Testis (tissue), 3 donors: Measurements from ENCODE around the gene CRK. TPM values are rescaled to one million over a fixed set of nuclear protein-coding genes. Genes with fewer than 3 reads are reported as not detected.
A peak's percentile ranks its signal among the peaks of the same experiment; 100 is the strongest.

Experiments used
- DNase-seq: peaks from one replicate; pipeline ENCODE4 v3.0.0-alpha.2; 2019
- H3K27ac ChIP-seq, 2 donors: fragments of 200-600 bp; sonication (generic); one replicate each; pipeline ENCODE4 v1.5.1; 2019
- H3K27me3 ChIP-seq: fragments of 200-600 bp; sonication (generic); one replicate; pipeline ENCODE4 v1.5.1; 2019
- H3K36me3 ChIP-seq: fragments of 200-600 bp; sonication (generic); one replicate; pipeline ENCODE4 v1.5.1; 2017; ENCODE audit warnings: low read depth; ENCODE audit errors: missing control alignments
- H3K4me1 ChIP-seq: fragments of 200-600 bp; sonication (generic); one replicate; pipeline ENCODE4 v1.5.1; 2019
- H3K4me3 ChIP-seq, 2 donors: fragments of 200-600 bp; sonication (generic); one replicate each; pipeline ENCODE4 v1.5.1; 2017 to 2019
- H3K9me3 ChIP-seq: fragments of 200-600 bp; sonication (generic); one replicate; pipeline ENCODE4 v1.5.1; 2017
- POLR2A ChIP-seq: fragments of 450-650 bp; IDR thresholded peaks from one replicate; pipeline ENCODE4 v1.6.1; 2017; ENCODE audit warnings: antibody characterized with exemption, mild to moderate bottlenecking, moderate library complexity
- WGBS, 2 donors: methylation state at CpG; one replicate each; pipeline ENCODE4 v1.1.5; 2018; 5-methylcytosine and 5-hydroxymethylcytosine counted together
- intact Hi-C: fragments of 100-400 bp; cut with DNase I; formaldehyde crosslinking; loops from one replicate; pipeline ENCODE4 v1.15.1; 2023; ENCODE audit warnings: low total_unique reads
- polyA plus RNA-seq: library from polyadenylated mRNA; stranded (reverse); fragments of 350-450 nt; fragmentation: Illumina TruSeq; extraction: RNeasy Lipid Tissue Mini Kit (QIAGEN cat#74804); gene quantifications from one replicate; pipeline ENCODE4 v1.2.3, GENCODE V29; 2014; ENCODE audit warnings: low read depth, low replicate concordance; ENCODE audit not compliant: insufficient read depth
- total RNA-seq, 2 donors: library from RNA; depleted of rRNA; stranded (reverse); fragments of >200 nt; gene quantifications; one replicate each; pipeline ENCODE4 v1.2.3, GENCODE V29; 2016
- TF ChIP-seq, protein P1 (sequence below), 3 experiments: fragments of 450-650 bp in 2 of 3; fragments of 200-600 bp in 1 of 3; sonication (generic) in 1 of 3; IDR thresholded peaks; one replicate each; pipeline ENCODE4 v1.5.1; 2016 to 2019; ENCODE audit warnings: antibody characterized with exemption in 3 of 3, mild to moderate bottlenecking in 2 of 3, moderate library complexity in 1 of 3

The CRK gene
- total and polyA plus RNA-seq, 3 donors from 2014 or later, result 45.7 to 79.1 (median 68.4) TPM

DNA sequence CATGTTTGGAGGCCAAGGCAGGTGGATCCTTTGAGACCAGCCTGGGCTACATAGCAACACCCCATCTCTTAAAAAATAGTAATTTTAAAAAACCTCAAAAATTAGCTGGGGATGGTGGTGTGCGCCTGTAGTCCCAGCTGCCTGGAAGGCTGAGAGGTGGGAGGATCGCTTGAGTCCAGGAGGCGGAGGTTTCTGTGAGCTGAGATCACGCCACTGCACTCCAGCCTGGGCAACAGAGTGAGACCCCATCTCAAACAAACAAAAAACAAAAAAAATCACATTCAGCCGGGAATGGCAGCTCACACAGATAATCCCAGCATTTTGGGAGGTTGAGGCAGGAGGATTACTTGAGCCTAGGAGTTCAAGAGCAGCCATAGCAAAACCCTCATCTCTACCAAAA, 39.6 kb downstream of the CRK start:
- Histone ChIP-seq H3K4me1 (peaks cover 4% of the 10 kb centered on the region), H3K9me3 (no peaks in the 10 kb centered on the region), H3K27ac (no peak overlapping the region), H3K27me3 (no peaks in the 10 kb centered on the region), H3K36me3 (no peaks in the 10 kb centered on the region), H3K4me3 (no peak overlapping the region)
- WGBS, 2 donors, result 97 to 98% methylated on average over 5 of the region's 5 CpGs
- no peak for TF ChIP-seq POLR2A
- TF ChIP-seq, protein P1, sequence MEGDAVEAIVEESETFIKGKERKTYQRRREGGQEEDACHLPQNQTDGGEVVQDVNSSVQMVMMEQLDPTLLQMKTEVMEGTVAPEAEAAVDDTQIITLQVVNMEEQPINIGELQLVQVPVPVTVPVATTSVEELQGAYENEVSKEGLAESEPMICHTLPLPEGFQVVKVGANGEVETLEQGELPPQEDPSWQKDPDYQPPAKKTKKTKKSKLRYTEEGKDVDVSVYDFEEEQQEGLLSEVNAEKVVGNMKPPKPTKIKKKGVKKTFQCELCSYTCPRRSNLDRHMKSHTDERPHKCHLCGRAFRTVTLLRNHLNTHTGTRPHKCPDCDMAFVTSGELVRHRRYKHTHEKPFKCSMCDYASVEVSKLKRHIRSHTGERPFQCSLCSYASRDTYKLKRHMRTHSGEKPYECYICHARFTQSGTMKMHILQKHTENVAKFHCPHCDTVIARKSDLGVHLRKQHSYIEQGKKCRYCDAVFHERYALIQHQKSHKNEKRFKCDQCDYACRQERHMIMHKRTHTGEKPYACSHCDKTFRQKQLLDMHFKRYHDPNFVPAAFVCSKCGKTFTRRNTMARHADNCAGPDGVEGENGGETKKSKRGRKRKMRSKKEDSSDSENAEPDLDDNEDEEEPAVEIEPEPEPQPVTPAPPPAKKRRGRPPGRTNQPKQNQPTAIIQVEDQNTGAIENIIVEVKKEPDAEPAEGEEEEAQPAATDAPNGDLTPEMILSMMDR (IDR thresholded peaks at IDR 0.05), result no peak
- no peak for DNase-seq
- intact Hi-C loops, result no loop called here

DNA sequence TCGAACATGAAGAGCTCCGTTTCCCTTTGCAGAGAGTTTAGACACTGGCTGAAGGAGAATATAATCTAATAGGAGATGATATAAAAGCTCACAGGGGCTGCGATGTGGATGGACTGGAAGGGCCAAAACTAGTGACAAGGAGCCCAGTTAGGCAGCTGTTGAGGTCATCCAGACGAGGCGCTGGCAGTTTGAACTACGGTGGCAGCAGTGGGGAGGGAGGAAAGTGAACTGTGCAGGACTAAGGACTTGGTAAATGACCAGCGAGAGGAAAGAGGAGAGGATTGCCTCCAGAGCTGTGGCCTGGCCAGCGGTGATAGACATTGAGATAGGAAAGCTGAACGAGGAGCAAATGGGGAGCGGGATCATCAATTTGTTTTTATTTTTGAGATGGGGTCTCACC, 41.4 kb downstream of the CRK start:
- TF ChIP-seq, protein P1 (IDR thresholded peaks at IDR 0.05), result no peak
- no peak for TF ChIP-seq POLR2A
- H3K27me3 ChIP-seq, result no peaks in the 10 kb centered on the region
- H3K36me3 ChIP-seq, result no peaks in the 10 kb centered on the region
- DNase-seq, result no peak
- H3K4me3 ChIP-seq, result no peak overlapping the region
- 84 to 86% methylated on average over 10 of the region's 10 CpGs for WGBS, 2 donors
- peaks cover 4% of the 10 kb centered on the region for H3K4me1 ChIP-seq
- H3K27ac ChIP-seq, result no peak overlapping the region
- H3K9me3 ChIP-seq, result no peaks in the 10 kb centered on the region
- intact Hi-C loops, result no loop called here

DNA sequence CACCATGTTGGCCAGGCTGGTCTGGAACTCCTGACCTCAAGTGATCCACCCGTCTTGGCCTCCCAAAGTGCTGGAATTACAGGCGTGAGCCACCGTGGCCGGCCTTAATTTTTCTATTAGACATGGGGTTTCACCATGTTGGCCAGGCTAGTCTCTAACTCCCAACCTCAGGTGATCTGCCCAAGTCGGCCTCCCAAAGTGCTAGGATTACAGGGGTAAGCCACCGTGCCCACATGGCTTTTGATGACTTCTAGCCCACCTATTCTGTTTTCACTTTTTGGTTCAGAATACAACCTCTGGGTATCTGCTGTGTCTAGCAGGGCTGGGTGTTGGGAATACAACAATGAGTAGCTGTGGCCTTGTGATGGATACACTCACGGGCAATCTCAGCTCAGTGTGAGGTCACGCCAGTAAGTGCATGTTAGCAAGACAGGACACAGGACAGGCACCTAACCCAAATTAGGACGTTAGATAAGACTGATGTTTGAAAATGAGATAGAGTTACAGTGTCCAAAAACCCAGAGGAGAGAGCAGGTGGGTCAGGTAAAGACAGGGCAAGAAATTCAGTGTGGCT, 41.9 kb downstream of the CRK start:
- Histone ChIP-seq H3K27ac (no peak overlapping the region), H3K4me3 (no peak overlapping the region), H3K4me1 (peaks cover 4% of the 10 kb centered on the region), H3K27me3 (no peaks in the 10 kb centered on the region), H3K36me3 (no peaks in the 10 kb centered on the region), H3K9me3 (no peaks in the 10 kb centered on the region)
- TF ChIP-seq POLR2A, result no peak
- TF ChIP-seq, protein P1 (IDR thresholded peaks at IDR 0.05), result no peak
- DNase-seq, result no peak
- intact Hi-C loops, result no loop called here
- WGBS, 2 donors, result 78 to 86% methylated on average over 9 of the region's 9 CpGs

DNA sequence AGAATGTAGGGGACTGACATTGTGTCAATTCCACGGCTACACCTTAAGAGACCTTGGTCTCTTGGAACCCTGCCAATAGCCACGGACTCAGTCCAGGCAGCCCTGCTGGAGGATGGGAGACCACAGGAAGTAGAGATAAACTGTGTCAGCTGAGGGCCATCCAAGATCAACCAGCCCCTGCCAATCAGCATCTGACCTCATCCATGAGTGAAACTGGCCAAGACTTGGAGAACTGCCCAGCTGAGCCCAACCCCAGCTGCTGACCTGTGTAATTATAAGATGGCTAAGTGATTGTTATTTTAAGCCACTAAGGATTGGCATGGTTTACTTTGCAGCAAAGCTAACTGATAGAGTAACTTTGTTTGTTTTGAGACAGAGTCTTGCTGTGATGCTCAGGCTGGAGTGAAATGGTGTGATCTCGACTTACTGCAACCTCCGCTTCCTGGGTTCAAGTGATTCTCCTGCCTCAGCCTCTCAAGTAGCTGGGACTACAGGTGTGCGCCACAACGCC, 42.7 kb downstream of the CRK start:
- intact Hi-C loops, result no loop called here
- H3K27me3 ChIP-seq, result no peaks in the 10 kb centered on the region
- H3K4me3 ChIP-seq, result no peak overlapping the region
- no peaks in the 10 kb centered on the region for H3K36me3 ChIP-seq
- DNase-seq, result peak; percentile 74
- 65 to 68% methylated on average over 6 of the region's 6 CpGs for WGBS, 2 donors
- peaks cover 4% of the 10 kb centered on the region for H3K4me1 ChIP-seq
- TF ChIP-seq, protein P1 (IDR thresholded peaks at IDR 0.05), result no peak
- no peak for TF ChIP-seq POLR2A
- no peak overlapping the region for H3K27ac ChIP-seq
- no peaks in the 10 kb centered on the region for H3K9me3 ChIP-seq
